Stimulated activated CD8-positive, alpha-beta memory T cell treated with anti-CD3 and anti-CD28 coated beads, Interleukin-2, amount 100 ng/mL, for 1 hour (primary cell): ENCODE measurements around the gene SGMS1.
A peak's percentile ranks its signal among the peaks of the same experiment; 100 is the strongest.
"Not testable (repeated sequence)": the region's sequence is repeated elsewhere in the genome, so short reads cannot be mapped to it uniquely, and the experiment has no call there.

Experiments used
- DNase-seq, 2 donors: peaks; one replicate each; pipeline ENCODE4 v3.0.0-alpha.2; 2020; ENCODE audit warnings: low read depth in 2 of 2

SGMS1 gene

DNA sequence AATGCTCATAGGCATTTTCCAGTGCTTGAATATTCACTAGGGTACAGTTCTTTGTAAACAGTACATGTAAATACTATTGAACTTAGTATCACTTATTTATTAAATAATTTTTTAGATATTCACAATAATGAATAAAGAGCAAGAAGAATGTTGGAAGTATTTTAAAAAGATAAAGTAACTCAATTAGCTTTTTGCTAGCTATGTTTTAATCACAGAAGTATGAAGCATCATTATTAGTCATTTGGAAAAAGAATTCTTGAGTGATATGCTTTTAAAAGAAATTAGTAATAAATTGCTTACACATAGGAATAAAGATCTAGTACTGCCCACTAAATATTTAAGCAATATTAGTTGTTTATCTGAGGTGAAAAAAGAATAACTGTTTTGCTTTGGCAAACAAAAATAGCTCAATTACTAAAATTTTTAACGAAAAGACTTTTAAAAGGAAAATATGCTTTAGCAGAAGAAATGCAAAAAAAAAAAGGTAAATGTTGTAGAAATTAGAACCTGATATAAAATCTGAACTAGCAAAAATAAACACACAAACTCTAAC is 66.5 kb downstream of the SGMS1 start:
- no peak for DNase-seq

DNA sequence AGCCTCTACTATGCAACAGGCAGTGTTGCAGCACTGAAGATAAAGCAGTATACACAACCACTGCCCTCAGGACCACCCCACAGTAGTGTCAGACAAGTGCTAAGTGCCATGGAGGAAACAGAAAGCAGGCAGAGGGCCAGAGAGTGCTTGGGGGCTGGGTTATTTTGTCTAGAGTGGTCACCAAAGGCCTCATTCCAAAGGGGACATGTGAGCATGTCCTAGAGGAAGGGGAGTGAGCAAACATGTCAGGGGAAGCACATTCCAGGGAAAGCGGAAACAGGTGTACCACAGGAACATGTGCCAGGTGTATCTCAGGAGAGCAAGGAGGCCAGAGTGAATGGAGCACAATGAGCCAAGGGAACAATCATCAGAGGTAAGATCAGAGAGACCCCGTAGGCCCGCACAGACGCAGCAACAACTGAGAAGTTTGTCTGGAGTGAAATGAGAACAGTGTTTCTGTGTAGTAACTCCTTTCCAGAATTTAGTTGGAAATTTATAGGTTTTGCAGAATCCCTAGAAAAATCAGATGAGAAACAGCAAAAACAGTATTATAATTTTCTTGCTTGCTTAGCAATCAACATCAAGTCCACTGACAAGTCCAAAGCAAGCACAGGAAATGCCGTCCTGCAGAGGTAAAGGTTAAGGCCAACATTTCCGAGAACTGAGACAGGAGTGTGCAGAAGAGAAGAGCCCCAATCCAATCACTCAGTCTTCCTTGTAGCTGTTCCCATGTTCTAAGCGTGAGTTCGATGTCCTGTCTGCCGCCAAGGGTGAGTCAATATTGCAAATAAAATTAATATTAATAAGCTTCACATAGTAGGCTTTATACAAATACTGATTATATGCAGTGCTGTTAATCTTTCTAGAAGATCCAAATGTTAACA is 67.3 kb downstream of the SGMS1 start:
- no peak for DNase-seq

DNA sequence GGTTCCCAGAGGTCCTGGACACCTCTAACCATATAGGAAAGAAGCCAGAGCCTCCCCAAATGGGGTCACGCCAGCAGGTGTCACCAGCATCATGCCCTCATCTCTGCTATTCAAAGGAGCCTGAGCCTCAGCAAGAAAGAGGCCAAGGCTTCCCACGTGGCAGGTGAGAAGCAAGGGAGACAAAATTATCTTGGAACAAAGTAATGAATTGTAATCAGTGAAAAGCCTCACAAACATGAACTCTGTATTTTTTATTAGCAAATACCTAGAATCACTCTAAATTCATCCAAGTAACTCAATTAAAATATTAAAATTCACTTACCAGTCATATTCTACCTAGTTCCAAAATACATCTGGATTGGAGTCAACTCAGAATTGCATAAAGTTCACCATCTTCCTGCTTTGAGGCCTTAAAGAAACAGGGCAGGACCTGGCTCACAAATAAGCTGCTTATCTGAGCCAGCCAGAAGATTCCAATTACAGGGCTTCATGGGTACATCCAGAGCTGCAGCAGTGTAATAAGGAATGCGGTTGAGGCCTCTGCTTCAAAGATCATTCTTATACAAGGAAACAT is 68.7 kb downstream of the SGMS1 start:
- no peak for DNase-seq

DNA sequence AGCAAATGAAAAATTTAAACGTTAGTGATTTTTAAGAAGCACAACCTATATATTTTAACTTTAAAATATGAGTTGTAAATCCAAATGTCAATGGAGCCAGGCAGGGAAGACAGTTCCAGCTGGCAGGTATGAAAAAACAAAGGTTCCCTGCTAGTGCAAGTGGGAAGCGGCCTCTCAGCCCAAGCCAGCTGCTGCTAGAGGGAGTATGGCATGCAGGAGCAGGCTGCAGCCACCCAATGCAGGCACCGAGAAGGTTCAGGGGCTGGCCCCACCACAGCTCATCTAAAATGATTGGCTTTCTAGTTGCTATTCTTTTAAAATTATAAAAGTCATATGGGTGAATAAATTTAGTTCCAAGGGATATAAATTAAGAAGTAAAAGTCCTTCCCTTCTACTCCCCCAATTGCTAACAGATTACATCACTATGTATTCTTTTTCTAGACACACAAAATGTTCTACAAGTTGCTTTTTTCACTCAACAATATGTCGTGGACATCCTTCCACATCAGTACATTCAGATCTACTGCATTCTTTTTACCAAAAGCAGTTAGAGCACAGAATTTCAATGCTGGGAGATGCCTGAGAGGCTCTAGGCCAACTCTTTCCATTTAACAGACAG is 69.3 kb downstream of the SGMS1 start:
- DNase-seq: no peak

DNA sequence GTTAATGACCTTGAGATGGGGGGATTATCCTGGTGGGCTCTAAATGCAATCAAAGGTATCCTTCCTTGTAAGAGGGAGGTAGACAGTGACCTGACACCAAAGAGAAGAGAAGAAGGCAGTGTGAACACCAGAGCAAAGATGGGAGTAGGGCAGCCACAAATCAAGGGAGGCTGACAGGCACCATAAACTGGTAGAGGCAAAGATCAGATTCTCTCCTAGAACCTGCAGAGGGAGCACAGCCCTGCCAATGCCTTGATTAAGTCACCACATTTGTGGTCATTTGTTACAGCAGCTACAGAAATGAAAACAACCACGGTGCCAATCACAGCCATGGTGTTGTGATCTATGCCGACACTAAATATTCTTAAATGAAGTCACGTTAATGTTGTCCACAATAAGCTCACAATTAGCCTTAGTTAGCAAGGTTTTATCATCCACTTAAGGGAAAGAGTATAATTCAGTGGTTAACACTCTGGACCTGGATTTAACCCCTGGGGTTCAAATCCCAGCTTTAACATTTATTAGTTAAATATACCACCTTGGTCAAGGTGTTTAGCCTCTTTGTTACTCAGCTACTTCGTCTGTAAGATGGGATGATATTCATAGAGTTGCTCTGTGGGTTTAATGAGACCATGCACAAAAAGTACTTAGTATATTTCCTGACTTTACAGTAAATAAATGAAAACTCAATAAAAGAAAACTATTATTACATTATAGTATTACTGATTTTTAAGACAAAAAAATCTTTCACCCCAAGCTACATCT is 70.8 kb downstream of the SGMS1 start:
- DNase-seq: peak in 1 of 2 donors; percentile 7

DNA sequence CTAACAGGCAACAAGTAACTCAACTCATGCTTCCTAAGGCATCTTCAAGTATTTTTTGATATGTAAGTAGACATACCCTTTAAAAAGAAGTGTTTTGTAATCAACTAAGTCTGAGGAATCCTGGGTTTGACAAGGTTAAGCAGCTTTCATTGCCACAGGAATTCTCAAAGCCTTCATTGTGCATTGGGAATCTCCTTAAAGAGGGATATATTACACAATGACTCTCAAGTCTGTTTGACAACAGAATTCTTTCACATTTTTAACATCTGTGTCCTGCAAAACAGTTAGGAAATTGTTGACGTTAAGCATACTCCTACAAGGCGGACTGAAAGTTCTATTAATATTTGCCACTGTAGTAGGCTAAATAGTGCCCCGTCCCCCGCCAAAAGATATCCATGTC is 71.4 kb downstream of the SGMS1 start:
- no peak for DNase-seq

DNA sequence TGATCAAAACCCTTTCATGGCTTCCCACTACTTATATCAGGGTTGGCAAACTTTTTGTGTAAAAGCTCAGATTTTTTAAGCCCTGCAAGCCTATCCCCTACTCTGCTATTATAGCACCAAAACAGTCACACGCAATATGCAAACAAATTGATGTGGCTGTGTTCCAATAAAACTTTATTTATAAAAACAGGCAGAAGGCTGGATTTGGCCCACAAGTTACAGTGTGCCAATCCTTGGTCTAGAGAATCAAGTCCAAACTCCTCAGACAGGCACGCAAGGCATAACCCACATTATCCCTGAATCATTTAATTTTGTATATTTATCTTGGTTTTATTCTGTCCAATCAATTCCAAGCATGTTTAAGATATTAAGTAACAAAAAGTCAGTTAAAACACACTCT is 71.9 kb downstream of the SGMS1 start:
- no peak for DNase-seq

DNA sequence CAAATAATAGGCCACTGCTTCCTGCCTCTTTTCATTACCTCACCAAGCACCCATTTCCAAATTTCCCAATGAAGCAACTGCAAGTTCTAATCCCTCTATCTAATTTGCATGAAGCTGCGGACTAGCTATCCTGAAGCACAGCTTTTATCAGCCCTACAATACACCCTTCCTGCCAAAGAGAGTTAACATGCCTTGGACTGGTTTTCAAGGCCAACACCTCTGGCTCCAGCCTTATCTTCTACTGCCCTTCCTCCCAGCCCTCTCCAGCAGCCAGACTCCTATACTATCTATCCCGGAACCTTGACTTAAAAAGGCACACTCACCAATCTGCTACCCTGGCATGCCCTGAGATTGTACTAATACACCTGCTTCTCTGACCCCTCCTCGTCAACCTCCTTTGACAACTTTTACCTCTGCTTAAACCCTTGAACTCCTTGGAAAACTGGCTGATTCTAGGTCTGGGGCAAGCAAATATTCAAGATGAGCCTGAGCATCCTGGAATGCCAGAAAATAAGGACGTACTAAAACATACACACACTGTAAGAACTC is 73.4 kb downstream of the SGMS1 start:
- DNase-seq: no peak

DNA sequence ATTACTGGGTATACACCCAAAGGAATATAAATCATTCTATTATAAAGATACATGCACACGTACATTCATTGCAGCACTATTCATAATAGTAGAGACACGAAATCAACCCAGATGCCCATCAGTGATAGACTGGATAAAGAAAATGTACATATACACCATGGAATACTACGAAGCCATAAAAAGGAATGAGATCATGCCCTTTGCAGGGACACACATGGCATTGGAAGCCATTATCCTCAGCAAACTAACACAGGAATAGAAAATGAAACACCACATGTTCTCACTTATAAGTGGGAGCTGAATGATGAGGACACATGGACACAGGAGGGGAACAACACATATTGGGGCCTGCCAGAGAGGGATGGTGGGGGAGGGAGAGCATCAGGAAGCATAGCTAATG is 74.6 kb downstream of the SGMS1 start:
- DNase-seq: not testable (repeated sequence)

DNA sequence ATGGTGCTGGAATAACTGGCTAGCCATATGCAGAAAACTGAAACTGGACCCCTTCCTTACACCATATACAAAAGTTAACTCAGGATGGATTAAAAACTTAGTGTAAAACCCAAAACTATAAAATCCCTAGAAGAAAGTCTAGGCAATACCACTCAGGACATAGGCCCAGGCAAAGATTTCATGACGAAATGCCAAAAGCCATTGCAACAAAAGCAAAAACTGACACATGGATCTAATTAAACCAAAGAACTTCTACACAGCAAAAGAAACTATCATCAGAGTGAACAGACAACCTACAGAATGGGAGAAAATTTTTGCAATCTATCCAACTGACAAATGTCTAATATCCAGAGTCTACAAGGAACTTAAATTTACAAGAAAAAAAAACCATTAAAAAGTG is 75.3 kb downstream of the SGMS1 start:
- DNase-seq: not testable (repeated sequence)

DNA sequence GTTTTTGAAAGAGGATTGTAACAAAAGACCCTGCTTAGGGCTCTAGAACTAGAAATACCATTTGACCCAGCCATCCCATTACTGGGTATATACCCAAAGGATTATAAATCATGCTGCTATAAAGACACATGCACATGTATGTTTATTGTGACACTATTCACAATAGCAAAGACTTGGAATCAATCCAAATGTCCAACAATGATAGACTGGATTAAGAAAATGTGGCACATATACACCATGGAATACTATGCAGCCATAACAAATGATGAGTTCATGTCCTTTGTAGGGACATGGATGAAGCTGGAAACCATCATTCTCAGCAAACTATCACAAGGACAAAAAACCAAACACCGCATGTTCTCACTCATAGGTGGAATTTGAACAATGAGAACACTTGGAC is 77.5 kb downstream of the SGMS1 start:
- not testable (repeated sequence) for DNase-seq

DNA sequence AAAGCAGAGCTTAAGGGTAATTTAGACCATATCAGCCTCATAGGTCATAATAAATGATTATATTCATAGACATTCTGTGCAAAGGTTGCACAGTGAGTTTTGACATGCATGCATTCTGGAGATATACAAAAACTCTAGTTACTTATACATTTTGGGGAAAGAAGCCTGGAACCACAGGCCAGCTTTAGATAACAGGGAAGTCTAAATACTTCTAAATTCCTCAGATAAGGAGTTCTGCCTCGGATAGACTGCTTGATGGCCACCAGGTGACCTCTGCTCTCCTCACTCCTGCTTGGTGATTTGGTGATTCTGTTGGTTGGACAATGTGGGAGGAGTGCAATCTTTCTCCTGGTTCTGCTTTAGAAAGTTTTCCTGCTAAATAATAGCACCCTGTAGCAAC is 77.9 kb downstream of the SGMS1 start:
- DNase-seq: no peak

DNA sequence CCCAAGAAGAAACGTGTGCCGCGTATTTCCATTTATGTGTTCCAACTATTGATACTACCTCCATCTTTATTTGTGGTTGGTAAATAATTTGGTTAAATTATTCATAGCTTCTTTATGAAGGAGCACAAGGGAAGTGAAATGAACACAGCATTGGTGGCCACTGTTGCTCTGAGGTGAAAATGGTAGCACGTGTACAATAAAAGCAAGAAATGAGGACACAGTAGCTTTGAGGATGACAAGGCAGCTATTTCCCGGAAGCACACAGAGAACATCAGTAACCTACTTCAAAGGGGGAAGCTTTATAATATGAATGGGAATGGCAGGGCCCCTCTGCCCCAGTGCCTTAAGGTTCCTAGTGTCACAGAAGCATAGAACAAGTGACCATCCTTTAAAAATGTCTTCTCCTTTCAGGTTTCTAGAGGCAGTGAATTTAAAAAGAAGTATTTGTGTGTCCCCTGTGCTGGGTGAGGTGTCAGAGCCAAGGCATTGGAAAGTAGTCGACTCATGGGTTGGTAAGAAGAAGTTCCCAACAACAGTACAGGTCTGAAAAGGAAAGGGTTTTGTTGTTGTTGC is 78.8 kb downstream of the SGMS1 start:
- no peak for DNase-seq

DNA sequence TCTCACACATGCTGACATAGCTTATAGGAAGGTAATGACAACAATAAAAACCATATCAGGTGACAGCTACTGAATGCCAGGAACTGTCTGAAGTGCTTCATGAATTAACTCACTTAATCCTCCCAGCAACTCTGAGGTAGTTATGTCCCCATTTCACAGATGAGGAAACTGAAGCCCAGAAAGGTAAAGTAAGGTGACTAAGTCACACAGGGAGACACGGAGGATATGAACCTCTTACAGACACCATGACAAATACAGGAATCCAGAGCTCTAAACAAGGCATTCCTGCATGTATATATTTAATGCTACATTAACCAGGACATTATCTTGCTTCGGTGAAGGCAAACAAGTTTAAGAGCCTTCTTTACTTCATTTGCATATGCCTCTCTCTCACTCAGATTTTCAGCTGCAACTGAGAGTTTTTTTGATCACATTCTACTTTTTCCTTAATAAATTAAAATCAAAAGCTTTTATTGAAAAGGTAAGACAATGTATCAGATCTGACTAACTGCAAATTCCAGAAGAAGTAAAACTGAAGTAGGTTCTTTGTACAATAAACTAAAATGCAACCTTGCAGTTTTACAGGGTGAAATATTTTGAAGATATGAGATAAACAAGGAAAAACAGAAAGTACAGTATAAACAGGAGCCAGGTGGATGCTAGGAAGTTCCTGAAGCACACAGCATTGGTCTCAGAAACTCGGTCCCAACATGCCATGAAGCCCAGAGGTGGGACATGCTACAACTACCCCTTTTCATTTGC is 79.5 kb downstream of the SGMS1 start:
- DNase-seq: no peak

DNA sequence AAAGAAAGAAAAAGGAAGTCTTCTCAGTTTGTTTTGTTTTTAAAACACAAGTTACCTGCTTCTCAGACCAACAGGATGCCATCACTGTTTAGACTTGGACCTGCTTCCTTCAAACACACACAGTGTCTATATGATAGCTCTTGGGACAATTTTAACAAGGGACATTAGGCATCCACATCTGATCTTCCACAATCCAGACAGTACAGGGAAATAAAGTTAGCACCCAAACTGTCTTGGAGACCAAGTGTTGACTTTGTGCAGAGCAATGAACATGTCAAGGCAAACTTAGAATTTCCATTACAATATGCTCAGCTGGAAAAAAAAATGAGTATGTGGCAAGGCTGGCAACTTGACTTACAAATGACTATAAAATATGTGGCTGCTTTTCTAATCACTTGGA is 80.9 kb downstream of the SGMS1 start:
- no peak for DNase-seq

DNA sequence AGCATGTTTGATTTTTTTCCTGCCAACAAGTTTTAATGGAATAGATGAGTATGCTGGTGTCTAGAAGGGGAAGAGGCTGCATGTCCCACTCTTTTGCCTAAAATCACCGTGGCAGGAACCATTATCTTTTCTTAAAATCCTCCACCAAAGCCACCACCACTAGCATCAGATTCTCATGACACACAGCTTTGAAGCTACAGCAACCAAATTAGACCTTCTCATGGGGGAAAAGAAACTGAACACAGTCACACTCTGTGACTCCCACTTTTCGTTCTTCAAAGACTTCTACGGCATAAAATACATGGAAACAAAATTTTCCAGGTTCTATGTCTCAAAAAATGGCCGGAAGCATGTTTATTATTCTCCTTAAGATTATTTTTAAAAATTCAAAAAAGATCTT is 81.8 kb downstream of the SGMS1 start:
- DNase-seq: no peak

DNA sequence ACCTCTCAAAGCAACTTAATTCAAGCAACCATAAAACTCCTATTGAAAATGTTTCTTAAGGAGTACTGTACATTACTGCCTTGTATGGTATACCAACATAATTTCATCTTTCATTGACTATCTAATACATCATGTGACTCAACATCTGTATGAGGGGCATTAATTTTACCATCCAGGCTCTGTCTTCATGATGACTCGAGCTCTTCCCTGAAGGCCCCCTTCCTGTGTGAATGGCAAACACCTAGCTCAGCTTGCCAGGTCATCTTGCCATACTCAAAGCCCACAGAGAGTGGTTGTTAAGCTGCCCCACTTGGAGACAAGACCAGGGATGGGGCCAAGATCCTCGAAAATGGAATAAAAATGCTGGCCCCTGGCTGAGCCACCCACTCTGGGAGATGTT is 82.4 kb downstream of the SGMS1 start:
- DNase-seq: no peak

DNA sequence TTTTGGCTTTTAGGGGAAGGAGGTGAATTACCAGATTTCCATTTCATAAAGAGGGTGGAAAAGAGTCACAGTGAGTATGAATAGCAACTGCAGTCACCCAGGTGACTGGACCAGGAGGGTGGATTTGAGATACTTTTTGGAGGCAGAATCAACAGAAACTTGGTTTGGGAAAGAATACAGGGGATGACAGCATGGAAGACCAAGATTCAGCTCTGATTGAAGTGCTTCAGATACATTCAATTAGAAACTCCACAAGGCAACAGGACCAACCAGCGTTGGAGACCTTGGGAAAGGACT is 83.0 kb downstream of the SGMS1 start:
- no peak for DNase-seq

DNA sequence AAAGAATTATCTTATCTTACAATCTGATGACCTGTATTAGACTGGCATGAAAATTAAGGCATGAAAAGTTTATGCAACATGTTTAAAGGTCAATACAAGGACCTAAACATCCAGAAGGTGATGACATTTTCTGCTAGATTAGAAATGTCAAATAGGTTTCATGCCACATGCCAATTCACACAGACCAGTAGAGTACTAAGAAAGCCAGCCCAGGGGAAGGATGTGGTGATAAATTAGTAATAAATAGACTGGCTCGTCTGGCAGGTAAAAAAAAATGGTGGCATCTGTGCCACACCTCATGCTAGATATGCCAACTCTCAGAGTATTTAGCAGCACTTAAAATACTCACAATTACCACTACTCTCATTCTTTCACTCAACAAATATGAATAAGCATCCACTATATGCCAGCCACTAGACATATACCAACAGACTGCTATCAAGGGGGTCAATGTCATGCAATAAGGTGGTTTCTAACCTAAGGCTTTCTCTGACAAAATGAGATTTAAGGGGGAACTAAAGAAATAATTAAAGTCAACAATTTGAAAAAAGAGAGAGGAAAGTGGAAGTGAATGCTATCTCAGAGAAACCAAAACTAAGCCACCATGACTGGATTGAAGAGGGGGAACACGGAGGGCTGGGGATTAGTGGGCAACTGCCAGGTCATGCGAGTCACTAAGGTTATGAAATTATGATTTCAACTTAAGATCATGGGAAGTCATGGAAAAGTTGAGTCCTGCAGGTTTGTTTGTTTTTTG is 83.5 kb downstream of the SGMS1 start:
- DNase-seq: no peak
